ENCODE measurements around the gene OR10AG1.
A peak's percentile ranks its signal among the peaks of the same experiment; 100 is the strongest.

The OR10AG1 gene
- 0 to 0.77 (median 0) reads per million in 17 experiments for total RNA-seq

- no peak for DNase-seq
Observed at GRCh38 chr11:55969845-55970244, at the start of gene OR10AG1. OR10AG1 (minus strand) TSS chr11:55969945; CDS start chr11:55969907, 38 bp downstream.

DNA sequence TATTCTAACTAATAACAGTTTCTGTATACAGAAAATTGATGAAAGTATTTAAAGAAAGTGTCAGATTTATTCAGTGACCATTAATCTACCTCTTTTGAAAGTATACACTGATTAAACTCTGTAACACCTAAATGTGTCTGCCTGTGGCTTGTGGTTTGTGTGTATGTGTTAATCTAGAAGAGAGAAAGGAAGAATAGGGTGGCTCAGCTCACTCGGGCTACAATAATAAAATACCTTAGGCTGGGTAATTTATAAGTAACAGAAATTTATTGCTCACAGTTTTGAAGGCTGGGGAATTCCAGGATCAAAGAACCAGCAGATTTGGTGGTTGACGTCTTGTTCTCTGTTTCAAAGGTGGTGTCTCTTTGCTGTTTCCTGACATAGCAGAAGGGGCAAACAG is 44.1 kb upstream of the OR10AG1 start:
- DNase-seq = no peak

DNA sequence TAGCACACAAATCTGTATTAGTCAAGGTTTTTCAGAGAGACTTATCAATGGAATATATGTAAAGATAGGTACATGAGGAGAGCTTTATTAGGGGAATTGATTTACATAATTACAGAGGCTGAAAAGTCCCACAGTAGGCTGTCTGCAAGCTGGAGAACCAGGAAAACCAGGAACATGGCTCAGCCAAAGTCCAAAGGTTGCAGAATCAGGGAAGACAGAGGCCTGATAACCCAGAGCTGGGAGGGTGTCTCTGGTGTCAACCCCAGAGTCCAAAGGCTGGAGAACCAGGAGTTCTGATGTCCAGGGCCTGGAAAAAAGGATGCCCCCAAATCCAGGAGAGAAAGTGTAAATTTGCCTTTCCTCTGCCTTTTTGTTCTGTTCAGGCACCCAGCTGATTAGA is 41.0 kb upstream of the OR10AG1 start:
- DNase-seq = no peak

- DNase-seq = no peak
Observed at GRCh38 chr11:55994525-55994924, 24.8 kb upstream of the OR10AG1 start, which contains the start of gene OR5F1. OR5F1 (minus strand) TSS chr11:55994625; CDS start chr11:55994625, 0 bp downstream.

GRCh38 chr11:55970935-55971334 is 1.2 kb upstream of the OR10AG1 start:
- DNase-seq = no peak

DNA sequence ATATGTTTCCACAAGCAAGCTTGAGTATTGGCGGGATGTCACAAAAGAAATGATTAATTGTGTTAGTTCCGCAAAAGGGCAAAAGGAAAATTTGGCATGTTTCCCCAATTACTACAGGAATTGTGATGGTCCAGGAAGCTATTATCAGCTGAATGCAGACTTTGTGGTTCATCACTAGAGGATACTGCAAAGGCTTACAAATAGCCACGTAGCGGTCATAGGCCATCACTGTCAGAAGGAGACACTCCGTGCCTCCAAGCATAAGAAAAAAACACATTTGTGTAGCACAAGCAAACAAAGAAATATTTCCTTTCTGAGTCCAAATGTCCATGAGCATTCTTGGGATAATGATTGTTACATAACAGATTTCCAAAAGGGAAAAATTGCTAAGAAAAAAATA is 1.8 kb downstream of the OR10AG1 start:
- no peak for DNase-seq

GRCh38 chr11:55966391-55966790 is 3.4 kb downstream of the OR10AG1 start:
- DNase-seq = no peak

GRCh38 chr11:55956521-55956920 is 13.2 kb downstream of the OR10AG1 start:
- DNase-seq = no peak

- DNase-seq = no peak
Observed at GRCh38 chr11:55949330-55949729, 20.4 kb downstream of the OR10AG1 start.

DNA sequence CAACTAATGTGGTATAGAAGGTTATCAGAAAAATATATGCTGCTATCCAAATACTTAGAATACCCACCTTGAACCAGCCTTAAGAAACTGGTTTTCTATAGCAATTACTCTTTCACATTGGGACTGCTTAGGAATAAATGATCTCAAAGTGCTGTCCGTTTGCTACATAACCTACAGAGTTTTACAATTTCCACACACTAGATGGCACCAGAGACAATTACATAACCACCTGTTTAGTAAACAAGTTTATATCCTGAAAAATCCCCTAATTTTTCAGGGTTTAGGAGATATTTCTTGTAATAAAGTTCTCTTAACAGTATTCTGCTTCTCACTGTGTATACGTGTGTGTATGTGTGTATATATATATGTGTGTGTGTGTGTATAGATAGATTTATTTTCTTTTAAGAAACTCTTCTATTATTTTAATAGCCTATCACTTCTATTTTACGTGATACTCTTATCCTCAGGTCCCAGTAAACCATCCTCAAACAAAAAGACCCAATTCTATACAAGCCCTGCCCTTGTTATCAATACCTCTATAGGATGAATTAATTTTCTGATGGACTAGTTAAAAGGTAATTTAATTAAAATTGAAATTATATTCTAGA is 26.9 kb downstream of the OR10AG1 start:
- DNase-seq = peak; percentile 9 to 46 (median 28)

GRCh38 chr11:55936300-55936699 is 33.4 kb downstream of the OR10AG1 start, which contains the start of gene OR5I1:
OR5I1 (minus strand) TSS chr11:55936400; CDS start chr11:55936400, 0 bp downstream.
- no peak for DNase-seq

DNA sequence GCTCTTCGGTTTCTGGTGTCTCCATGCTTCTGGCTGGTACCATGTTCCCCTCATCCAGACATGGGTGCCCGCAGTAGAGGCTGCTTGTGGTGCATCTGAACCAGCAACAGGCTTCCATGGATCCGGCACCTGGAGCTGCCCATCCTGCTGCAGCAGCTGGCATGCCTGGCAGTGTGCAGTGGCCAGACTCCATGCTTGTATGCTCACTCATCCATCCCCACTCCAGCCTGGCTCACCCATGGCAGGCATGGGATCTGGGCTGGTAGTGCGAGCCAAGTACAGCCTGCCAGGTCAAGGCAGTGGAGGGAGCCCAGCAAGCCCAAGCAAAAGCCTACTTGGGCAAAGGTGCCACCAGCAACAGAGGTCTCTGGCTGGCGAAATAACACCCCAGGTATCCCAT is 49.2 kb downstream of the OR10AG1 start:
- DNase-seq = no peak

Data from suppressor macrophage (primary cell).